PC-9 (cell line): Measurements from ENCODE around the gene SP6.

Experiments used
- CTCF ChIP-seq: fragments of 200-600 bp; sonication (generic); conservative IDR thresholded peaks from 2 replicates; pipeline ENCODE4 v1.6.1; 2017; ENCODE audit warnings: mixed run types, antibody characterized with exemption, mild to moderate bottlenecking, moderate library complexity
- EZH2 ChIP-seq: fragments of 200-600 bp; sonication (generic); IDR thresholded peaks from 2 replicates; pipeline ENCODE4 v1.8.0; 2017; ENCODE audit warnings: antibody characterized with exemption, low read depth

- TF ChIP-seq CTCF, result no peak
- no peak for TF ChIP-seq EZH2
These were observed 47.3 kb upstream of the SP6 start for GRCh38 chr17:47898241-47898640.
